HK-2 (cell line): ENCODE measurements around the gene MPPED2.

Experiments
- DNase-seq: peaks from one replicate; pipeline ENCODE4 v3.0.0-alpha.2; 2018; ENCODE audit not compliant: unreplicated experiment

The MPPED2 gene, protein sequence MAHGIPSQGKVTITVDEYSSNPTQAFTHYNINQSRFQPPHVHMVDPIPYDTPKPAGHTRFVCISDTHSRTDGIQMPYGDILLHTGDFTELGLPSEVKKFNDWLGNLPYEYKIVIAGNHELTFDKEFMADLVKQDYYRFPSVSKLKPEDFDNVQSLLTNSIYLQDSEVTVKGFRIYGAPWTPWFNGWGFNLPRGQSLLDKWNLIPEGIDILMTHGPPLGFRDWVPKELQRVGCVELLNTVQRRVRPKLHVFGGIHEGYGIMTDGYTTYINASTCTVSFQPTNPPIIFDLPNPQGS

GRCh38 chr11:30586251-30587144 is at the start of gene MPPED2:
Gene MPPED2 (minus strand): TSS chr11:30586353. CDS start chr11:30580373, 5,980 bp downstream.
- DNase-seq, result peak; percentile 10

- DNase-seq, result no peak
These were observed 49.3 kb upstream of the MPPED2 start for GRCh38 chr11:30635401-30635989.

- no peak for DNase-seq
These were observed 45.0 kb upstream of the MPPED2 start for GRCh38 chr11:30631148-30631547.

- DNase-seq, result no peak
These were observed 33.6 kb upstream of the MPPED2 start for GRCh38 chr11:30619767-30620166.

DNA sequence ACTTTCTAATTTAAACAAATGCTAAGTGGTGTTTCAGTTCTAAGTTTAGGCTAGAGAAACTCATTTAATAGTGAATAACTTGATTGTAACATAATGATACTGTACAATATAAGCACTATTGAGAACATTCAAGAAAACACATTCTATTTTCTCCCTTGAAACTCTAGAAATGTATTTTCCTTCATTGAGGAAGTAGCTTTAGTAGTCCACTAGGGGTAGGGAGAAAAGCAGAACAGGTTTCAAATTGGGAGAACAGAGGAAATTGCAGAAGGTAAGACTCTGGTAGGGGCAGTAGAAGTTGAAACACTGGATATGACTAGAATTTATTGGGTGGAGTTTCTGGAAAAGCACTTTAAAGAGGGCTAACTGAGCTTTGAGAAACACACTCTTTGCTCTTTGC is 31.6 kb upstream of the MPPED2 start:
- no peak for DNase-seq

DNA sequence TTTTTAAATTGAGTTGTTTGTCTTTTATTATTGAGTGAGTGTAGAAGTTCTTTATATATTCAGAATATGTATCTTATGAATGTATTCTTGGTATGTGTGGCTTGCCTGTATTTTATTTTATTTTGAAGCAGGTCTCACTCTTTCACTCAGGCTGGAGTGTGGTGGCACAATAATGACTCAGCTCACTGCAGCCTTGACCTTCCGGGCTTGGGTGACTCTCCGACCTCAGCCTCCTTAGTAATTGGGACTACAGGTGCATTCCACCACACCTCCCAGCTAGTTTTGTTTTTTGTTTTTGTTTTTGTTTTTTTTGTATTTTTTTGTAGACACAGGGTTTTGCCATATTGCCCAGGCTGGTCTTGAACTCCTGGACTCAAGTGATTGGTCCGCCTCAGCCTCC is 24.5 kb upstream of the MPPED2 start:
- DNase-seq, result no peak

- DNase-seq, result no peak
These were observed 22.4 kb upstream of the MPPED2 start for GRCh38 chr11:30608534-30608933.

DNA sequence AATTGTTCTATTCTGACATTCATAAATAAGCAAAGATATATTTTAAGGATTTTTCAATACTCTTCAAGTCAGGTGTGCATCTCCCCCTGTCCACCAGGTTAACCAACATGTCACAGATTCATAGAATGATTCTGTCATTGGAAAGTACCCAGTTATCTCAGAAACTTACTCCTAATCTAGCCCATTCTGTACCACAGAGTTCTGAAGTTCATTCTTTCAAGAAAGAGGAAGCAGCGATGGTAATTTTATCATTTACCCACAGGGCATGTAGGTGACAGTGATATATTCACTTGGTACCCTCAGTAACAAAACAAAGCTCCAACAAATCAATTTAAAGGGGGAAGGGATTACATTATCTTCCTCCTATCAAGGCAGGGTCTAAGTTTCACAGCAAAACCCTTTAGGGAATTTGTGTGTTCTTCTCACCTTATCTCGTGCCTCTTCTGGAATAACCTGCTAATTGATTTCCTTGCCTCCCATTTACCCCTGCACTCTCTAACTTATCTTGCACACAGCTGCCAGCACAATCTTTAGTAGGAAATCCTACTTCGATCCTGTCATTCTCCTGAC is 19.0 kb upstream of the MPPED2 start:
- no peak for DNase-seq

- no peak for DNase-seq
These were observed 17.2 kb upstream of the MPPED2 start for GRCh38 chr11:30603357-30603756.

DNA sequence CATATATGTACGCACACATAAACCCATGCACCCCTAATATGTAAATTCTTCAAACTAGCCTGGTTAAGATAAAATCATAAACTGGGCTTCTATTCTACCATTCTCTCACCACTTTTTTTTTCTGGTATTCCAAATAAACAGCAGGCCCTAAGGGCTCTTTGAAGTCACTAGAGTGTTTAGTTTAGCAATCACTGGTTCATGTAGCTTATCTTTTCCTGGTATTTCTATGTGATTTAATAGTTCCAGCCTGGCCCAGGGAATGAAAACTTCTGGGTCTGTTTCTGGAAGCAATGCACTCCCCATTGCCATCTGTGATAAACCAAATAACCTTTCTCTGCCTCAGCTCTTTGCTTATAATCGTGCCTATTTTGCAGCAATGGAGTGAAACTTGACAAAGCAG is 10.7 kb upstream of the MPPED2 start:
- DNase-seq, result no peak

DNA sequence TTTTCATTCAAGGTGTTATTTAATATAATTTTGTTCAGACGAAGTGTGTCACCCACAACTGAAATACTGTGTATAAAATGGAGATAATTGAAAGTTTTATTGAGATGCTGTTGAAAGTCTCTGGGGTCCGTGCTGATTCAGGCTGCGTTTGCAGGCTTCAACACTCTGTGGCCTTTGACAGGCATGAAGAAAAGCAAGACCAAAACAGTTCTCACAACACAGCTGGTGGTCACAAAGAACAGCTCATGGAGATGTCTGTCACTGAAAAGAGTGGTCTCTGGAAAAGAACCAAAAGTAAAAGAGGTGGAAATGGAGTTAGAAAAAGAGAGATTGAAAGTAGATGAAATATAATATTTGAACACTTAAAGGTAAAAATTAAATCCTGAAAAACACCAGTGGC is 9.8 kb upstream of the MPPED2 start:
- no peak for DNase-seq

DNA sequence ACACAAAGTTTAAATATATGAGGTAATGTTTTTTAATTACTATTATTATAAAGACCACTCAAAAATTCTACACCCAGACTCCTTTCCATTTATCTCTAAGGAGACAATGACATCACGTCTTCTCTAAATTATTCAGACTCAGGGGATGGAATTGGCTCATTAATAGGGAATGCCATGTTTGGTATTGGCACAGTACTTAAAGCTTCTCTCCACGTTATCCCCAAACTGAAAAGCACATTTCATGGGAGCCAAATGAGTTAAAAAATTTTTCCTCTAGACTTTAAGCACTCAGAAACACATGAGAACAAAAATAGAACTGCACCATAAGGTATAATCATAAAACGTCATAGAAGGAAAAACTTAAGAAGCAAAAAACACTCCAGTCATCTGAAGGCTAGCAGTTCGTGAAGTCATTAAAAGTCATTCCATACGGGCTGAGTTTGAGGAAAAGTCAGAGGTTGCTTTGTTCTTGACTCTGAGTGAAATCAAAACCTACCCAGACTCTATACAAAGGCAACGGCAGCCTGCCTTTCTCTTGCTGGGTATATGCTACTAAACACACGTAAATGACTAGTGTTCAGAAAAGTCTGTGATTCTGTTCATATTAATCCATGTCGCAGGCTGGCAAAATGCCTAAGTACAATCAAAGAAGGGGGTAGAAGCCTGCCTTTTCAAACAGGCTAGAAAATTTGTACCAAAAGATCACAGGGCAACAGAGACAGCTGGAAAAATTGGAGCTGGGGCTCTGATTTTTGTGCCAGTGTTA is 8.7 kb upstream of the MPPED2 start:
- no peak for DNase-seq

- no peak for DNase-seq
These were observed 1.2 kb upstream of the MPPED2 start for GRCh38 chr11:30587269-30587812.

- DNase-seq, result no peak
These were observed 282 bp downstream of the MPPED2 start for GRCh38 chr11:30585892-30586250.

- DNase-seq, result peak; percentile 6
These were observed 845 bp downstream of the MPPED2 start for GRCh38 chr11:30585125-30585891.

DNA sequence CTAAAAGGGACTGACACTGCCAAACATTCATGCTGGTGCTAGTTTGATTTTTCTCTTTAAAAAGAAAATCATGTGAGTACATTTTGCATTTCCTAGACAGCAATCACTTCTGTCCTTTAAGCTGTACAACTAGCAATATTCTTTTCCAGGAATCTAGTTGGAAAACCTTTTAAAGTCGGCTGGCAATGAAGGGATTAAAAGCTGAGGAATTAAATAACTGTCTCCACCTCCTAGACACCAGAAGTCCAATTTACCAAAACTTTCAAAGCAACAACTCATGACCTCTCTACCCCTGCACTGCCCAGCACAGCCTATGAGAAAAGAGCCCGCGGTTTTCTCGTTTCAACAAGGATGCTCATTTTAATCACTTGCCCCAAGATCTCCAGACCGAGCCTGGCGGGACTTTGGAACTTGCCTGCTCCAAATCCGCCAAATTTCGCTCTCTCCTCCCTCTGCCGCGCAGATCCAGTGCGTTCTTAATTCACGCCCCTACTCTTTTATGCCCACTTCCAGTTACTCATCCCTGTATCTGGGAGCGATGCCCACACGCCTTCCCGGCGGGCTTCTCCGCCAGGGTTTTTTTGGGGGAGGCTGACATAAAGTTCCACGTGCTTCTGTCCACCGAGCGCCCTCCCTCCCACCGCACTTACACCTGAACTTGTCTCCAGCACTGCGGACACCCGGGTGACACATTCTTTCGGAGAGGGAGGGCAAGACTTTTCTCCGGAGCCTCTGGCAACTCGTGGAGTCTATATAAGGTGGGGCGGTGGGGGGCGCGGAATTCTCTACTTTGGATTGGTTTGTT is 2.5 kb downstream of the MPPED2 start:
- DNase-seq, result no peak

- DNase-seq, result no peak
These were observed 3.4 kb downstream of the MPPED2 start for GRCh38 chr11:30582726-30583125.

DNA sequence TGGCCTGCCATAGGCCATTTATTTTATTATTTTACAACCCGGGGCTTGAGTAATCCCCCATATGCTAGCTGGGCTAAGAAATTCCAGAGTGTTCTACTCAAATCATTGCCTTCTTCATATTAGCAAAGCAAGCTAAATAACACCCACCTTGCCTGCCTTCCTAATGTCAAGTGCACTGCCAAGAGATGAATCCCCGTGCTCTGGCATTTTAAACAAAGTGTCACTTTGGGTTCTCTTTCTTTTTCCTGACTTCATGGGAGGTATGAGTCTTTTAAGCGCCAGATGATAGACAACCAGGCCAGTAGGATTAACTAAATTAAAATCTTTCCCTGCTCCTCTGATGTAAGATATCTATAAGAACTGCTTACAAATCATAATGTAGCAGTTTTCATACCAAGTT is 4.5 kb downstream of the MPPED2 start:
- no peak for DNase-seq

DNA sequence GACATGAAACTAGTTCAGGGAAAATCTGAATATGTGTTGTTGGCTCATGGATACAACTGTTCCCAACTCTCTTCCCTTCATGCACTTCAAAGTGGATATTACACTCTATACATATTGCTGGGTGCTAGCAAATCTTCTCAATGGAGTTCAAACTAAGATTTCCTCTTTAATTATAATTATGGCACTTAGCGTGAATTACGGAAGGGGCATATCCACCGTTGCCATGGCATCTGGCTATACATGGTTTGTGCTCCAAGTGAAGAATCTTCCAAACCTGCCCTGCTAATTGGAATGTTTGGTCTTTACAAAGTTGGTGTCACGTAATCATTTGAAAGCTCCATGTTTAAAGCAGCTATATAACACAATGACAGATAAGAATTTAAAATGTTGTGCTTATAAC is 5.6 kb downstream of the MPPED2 start:
- no peak for DNase-seq
